IMR-90 (cell line): ENCODE data around the gene RBPJ. TPM values are rescaled to one million over a fixed set of nuclear protein-coding genes. Genes with fewer than 3 reads are reported as not detected.

Experiments
- ATAC-seq: fragments of 200-7000 bp; cut with Tn5 transposase; 2 replicates; pipeline ENCODE4 v1.9.1; 2020; ENCODE audit warnings: low read depth, mild to moderate bottlenecking, moderate library complexity
- BruUV-seq: library from RNA; stranded (reverse); fragments of 400-500 nt; replicated peaks from 2 replicates; lab custom pipeline; 2021; lab: Mats Ljungman, UMichigan
- CTCF ChIA-PET: fragments of 300-600 bp; formaldehyde crosslinking; extraction: SDS; loops from one replicate; lab custom pipeline; 2021; ENCODE audit warnings: antibody characterized with exemption; lab: Yijun Ruan, JAX
- POLR2A ChIA-PET: fragments of 300-600 bp; sonication (Branson Sonifier 250); formaldehyde crosslinking; loops from one replicate; lab custom pipeline; 2022; ENCODE audit warnings: antibody characterized with exemption; ENCODE audit not compliant: unreplicated experiment; lab: Charles Lee
- DNase-seq: peaks from one replicate; pipeline ENCODE4 v3.0.0; 2013
- H2AFZ ChIP-seq: replicated peaks from 2 replicates; pipeline ENCODE3; 2013; ENCODE audit warnings: low read length, mild to moderate bottlenecking; ENCODE audit not compliant: poor library complexity
- H2AK5ac ChIP-seq: 2 replicates; pipeline ENCODE4 v1.6.1; 2013; ENCODE audit warnings: low read depth, low read length, inconsistent platforms
- H2AK9ac ChIP-seq: replicated peaks from 2 replicates; pipeline ENCODE3; 2013; ENCODE audit warnings: mild to moderate bottlenecking, low read depth, low read length, moderate library complexity; ENCODE audit not compliant: poor library complexity
- H2BK120ac ChIP-seq: 2 replicates; pipeline ENCODE4 v1.6.1; 2013; ENCODE audit warnings: low read depth, low read length, inconsistent platforms
- H2BK15ac ChIP-seq: 3 replicates; pipeline ENCODE4 v1.6.1; 2013; ENCODE audit warnings: low read depth, low read length, inconsistent platforms
- H2BK20ac ChIP-seq: 2 replicates; pipeline ENCODE4 v1.6.1; 2013; ENCODE audit warnings: low read depth, mild to moderate bottlenecking, inconsistent platforms, low read length, moderate library complexity
- H2BK5ac ChIP-seq: 2 replicates; pipeline ENCODE4 v1.6.1; 2013; ENCODE audit warnings: mild to moderate bottlenecking, low read depth, low read length, inconsistent platforms; ENCODE audit not compliant: poor library complexity, severe bottlenecking
- H3K14ac ChIP-seq: replicated peaks from 2 replicates; pipeline ENCODE4 v1.6.1; 2013; ENCODE audit warnings: low read depth, low read length, inconsistent platforms
- H3K18ac ChIP-seq: 2 replicates; pipeline ENCODE4 v1.6.1; 2013; ENCODE audit warnings: low read depth, low read length, control low read depth
- H3K23ac ChIP-seq: 2 replicates; pipeline ENCODE4 v1.6.1; 2013; ENCODE audit warnings: low read depth, low read length, inconsistent platforms
- H3K27ac ChIP-seq: 2 replicates; pipeline ENCODE4 v1.5.1; 2013; ENCODE audit warnings: mild to moderate bottlenecking, control low read depth, low read length; ENCODE audit not compliant: insufficient read depth
- H3K27me3 ChIP-seq: 2 replicates; pipeline ENCODE4 v1.6.1; 2013; ENCODE audit warnings: low read length; ENCODE audit not compliant: control insufficient read depth, insufficient read depth
- H3K36me3 ChIP-seq: 2 replicates; pipeline ENCODE4 v1.6.1; 2013; ENCODE audit warnings: low read length, mixed read lengths; ENCODE audit not compliant: control insufficient read depth, insufficient read depth
- H3K4ac ChIP-seq: 2 replicates; pipeline ENCODE4 v1.6.1; 2013; ENCODE audit warnings: low read depth, low read length, inconsistent platforms
- H3K4me1 ChIP-seq: 2 replicates; pipeline ENCODE4 v1.6.1; 2013; ENCODE audit warnings: low read length, mixed read lengths; ENCODE audit not compliant: control insufficient read depth, insufficient read depth
- H3K4me2 ChIP-seq: 2 replicates; pipeline ENCODE4 v1.6.1; 2013; ENCODE audit warnings: low read depth, mild to moderate bottlenecking, control low read depth, low read length, moderate library complexity
- H3K4me3 ChIP-seq: 2 replicates; pipeline ENCODE4 v1.5.1; 2013; ENCODE audit warnings: low read depth, mild to moderate bottlenecking, control low read depth, low read length, moderate library complexity; ENCODE audit not compliant: insufficient read depth
- H3K56ac ChIP-seq: 2 replicates; pipeline ENCODE4 v1.6.1; 2013; ENCODE audit warnings: low read length, inconsistent platforms; ENCODE audit not compliant: insufficient read depth; ENCODE audit errors: extremely low read depth
- H3K79me1 ChIP-seq, 2 experiments: 2 replicates each; pipeline ENCODE4 v1.6.1; 2013; ENCODE audit warnings: low read length in 2 of 2, inconsistent platforms in 1 of 2, low read depth in 1 of 2
- H3K9ac ChIP-seq: 2 replicates; pipeline ENCODE4 v1.6.1; 2013; ENCODE audit warnings: low read depth, low read length, control low read depth
- H3K9me1 ChIP-seq: 2 replicates; pipeline ENCODE4 v1.6.1; 2013; ENCODE audit warnings: low read length, inconsistent platforms; ENCODE audit not compliant: insufficient read depth
- H3K9me3 ChIP-seq: 2 replicates; pipeline ENCODE4 v1.6.1; 2013; ENCODE audit warnings: low read length; ENCODE audit not compliant: control insufficient read depth, insufficient read depth
- H4K20me1 ChIP-seq: 2 replicates; pipeline ENCODE4 v1.6.1; 2013; ENCODE audit warnings: low read length, inconsistent platforms; ENCODE audit not compliant: insufficient read depth
- H4K5ac ChIP-seq: 2 replicates; pipeline ENCODE4 v1.6.1; 2013; ENCODE audit warnings: mild to moderate bottlenecking, low read depth, low read length, control low read depth
- H4K8ac ChIP-seq, 2 experiments: 2 replicates each; pipeline ENCODE4 v1.6.1; 2013; ENCODE audit warnings: low read depth in 2 of 2, low read length in 2 of 2, control low read depth in 1 of 2, inconsistent platforms in 1 of 2
- H4K91ac ChIP-seq: 2 replicates; pipeline ENCODE4 v1.6.1; 2013; ENCODE audit warnings: low read depth, low read length, inconsistent platforms; ENCODE audit not compliant: insufficient read depth
- FOS ChIP-seq: fragments of 150-350 bp; IDR thresholded peaks from 2 replicates; pipeline ENCODE4 v1.6.1; 2016; ENCODE audit warnings: low read depth, low read length
- MAFK ChIP-seq: IDR thresholded peaks from 2 replicates; pipeline ENCODE4 v1.6.1; 2012; ENCODE audit warnings: low read depth, low read length, improper control_type of control experiment
- NFE2L2 ChIP-seq: fragments of 150-350 bp; IDR thresholded peaks from 2 replicates; pipeline ENCODE4 v1.6.1; 2016; ENCODE audit warnings: low read depth, mild to moderate bottlenecking, low read length
- SMC3 ChIP-seq: fragments of 150-350 bp; IDR thresholded peaks from 2 replicates; pipeline ENCODE4 v1.6.1; 2016; ENCODE audit warnings: low read depth, mild to moderate bottlenecking, antibody characterized with exemption, low read length, moderate library complexity
- WGBS, 2 experiments: methylation state at CpG; one replicate each; pipeline versions ENCODE4 v1.1.5 to v1.1.7; 2013; ENCODE audit warnings: missing lambda C conversion rate in 2 of 2; ENCODE audit not compliant: insufficient read length in 1 of 2; ENCODE audit errors: extremely low coverage in 2 of 2; 5-methylcytosine and 5-hydroxymethylcytosine counted together
- dilution Hi-C: fragments of 300-500 bp; cut with HindIII; formaldehyde crosslinking; loops from one replicate; pipeline ENCODE4 v1.14.3; 2018; ENCODE audit warnings: low sequenced_read_pairs; ENCODE audit not compliant: unreplicated experiment
- in situ Hi-C: fragments of 300-500 bp; cut with MboI; formaldehyde crosslinking; loops from 3 replicates; pipeline ENCODE4 v1.14.3; 2019; ENCODE audit warnings: low sequenced_read_pairs, inconsistent platforms, mixed read lengths
- intact Hi-C: fragments of 100-400 bp; cut with micrococcal nuclease; formaldehyde crosslinking; loops from 2 replicates; pipeline ENCODE4 v1.10.0; 2022
- polyA plus RNA-seq, 3 experiments: library from polyadenylated mRNA; depleted of rRNA; stranded (reverse); fragments of >200 nt; gene quantifications; 2 replicates each; pipeline ENCODE4 v1.2.3, GENCODE V29; 2012; ENCODE audit warnings: low replicate concordance in 1 of 3
- total RNA-seq: library from RNA; depleted of rRNA; stranded (reverse); fragments of >200 nt; gene quantifications from 2 replicates; pipeline ENCODE4 v1.2.3, GENCODE V29; 2012
- TF ChIP-seq, protein P1 (sequence below): conservative IDR thresholded peaks from 2 replicates; pipeline ENCODE4 v1.5.1; 2012; ENCODE audit warnings: mild to moderate bottlenecking, low read depth, low read length, improper control_type of control experiment

The RBPJ gene
- total and polyA plus RNA-seq, 2 of the 4 experiments (the other 2 are of a cell fraction): 50.3 to 148 TPM

DNA sequence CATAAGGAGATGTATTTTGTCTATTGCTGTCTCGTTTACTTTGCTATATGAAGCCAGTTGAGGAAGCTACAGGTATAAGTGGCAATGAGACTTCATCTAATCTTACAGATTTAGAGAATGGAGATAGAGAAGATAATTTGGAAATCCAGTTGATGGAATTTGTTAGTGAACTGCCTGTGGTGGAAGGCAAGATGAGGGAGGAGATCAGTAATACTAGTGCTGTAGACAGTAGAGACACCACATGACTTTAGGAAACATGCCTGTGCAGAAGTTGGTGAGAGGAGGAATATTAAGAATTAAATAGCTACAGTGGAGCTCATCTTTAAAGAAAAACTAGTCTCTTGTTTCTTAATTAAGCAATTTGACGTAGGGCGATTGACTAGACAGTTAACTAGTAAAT, 51.3 kb downstream of the RBPJ start:
- H3K4me2 ChIP-seq: peak overlapping the region; percentile 37; the same call in 1 of the 2 replicates
- no peak overlapping the region for H3K9ac ChIP-seq
- H4K8ac ChIP-seq: no peak overlapping the region
- dilution Hi-C loops: no loop called here
- ATAC-seq: no peak
- no peak overlapping the region for H2BK20ac ChIP-seq
- in situ Hi-C loops: no loop called here
- WGBS, 2 experiments: no CpG with 5 or more reads among the region's 3 CpGs
- peak overlapping the region; percentile 63 for H2BK5ac ChIP-seq
- intact Hi-C loops: no loop called here
- H3K18ac ChIP-seq: peak overlapping the region; percentile 23; the same call in 1 of the 2 replicates
- no peak for DNase-seq
- no peaks in the 10 kb centered on the region for H3K9me3 ChIP-seq
- ChIA-PET CTCF (interaction anchor here (0.6 kb wide), 1 partner anchor 44 kb away, joined by 3 read pairs; no protein-coding TSS in a partner anchor), POLR2A (interaction anchor here (0.6 kb wide), 1 partner anchor 162 kb away, joined by 3 read pairs; no protein-coding TSS in a partner anchor)
- peaks cover 12% of the 10 kb centered on the region for H3K9me1 ChIP-seq
- no peak overlapping the region for H2BK15ac ChIP-seq
- peaks cover 22% of the 10 kb centered on the region for H3K4me1 ChIP-seq
- TF ChIP-seq, protein P1, sequence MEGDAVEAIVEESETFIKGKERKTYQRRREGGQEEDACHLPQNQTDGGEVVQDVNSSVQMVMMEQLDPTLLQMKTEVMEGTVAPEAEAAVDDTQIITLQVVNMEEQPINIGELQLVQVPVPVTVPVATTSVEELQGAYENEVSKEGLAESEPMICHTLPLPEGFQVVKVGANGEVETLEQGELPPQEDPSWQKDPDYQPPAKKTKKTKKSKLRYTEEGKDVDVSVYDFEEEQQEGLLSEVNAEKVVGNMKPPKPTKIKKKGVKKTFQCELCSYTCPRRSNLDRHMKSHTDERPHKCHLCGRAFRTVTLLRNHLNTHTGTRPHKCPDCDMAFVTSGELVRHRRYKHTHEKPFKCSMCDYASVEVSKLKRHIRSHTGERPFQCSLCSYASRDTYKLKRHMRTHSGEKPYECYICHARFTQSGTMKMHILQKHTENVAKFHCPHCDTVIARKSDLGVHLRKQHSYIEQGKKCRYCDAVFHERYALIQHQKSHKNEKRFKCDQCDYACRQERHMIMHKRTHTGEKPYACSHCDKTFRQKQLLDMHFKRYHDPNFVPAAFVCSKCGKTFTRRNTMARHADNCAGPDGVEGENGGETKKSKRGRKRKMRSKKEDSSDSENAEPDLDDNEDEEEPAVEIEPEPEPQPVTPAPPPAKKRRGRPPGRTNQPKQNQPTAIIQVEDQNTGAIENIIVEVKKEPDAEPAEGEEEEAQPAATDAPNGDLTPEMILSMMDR: no peak
- TF ChIP-seq FOS (no peak), SMC3 (no peak), MAFK (no peak), NFE2L2 (no peak)
- H3K56ac ChIP-seq: no peak overlapping the region
- H3K4me3 ChIP-seq: no peak overlapping the region
- H2AFZ ChIP-seq: no peak overlapping the region
- peaks cover 26 to 78% of the 10 kb centered on the region in 2 experiments for H3K79me1 ChIP-seq
- peaks cover 70% of the 10 kb centered on the region for H4K20me1 ChIP-seq
- no peak overlapping the region for H4K91ac ChIP-seq
- no peak overlapping the region for H3K4ac ChIP-seq
- BruUV-seq: no TSS peak
- H2AK5ac ChIP-seq: no peak overlapping the region
- no peak overlapping the region for H3K14ac ChIP-seq
- H2AK9ac ChIP-seq: no peak overlapping the region
- no peak overlapping the region for H4K5ac ChIP-seq
- no peak overlapping the region for H3K23ac ChIP-seq
- H3K27me3 ChIP-seq: no peaks in the 10 kb centered on the region
- H3K27ac ChIP-seq: no peak overlapping the region
- no peak overlapping the region for H2BK120ac ChIP-seq
- H3K36me3 ChIP-seq: peaks cover 2% of the 10 kb centered on the region; the same call in 1 of the 2 replicates
